SIG-M5 (cell line): Measurements from ENCODE around the gene MDM1.

Experiments
- DNase-seq: peaks from one replicate; lab custom pipeline; 2025; lab: John Stamatoyannopoulos, UW

The MDM1 gene

DNA sequence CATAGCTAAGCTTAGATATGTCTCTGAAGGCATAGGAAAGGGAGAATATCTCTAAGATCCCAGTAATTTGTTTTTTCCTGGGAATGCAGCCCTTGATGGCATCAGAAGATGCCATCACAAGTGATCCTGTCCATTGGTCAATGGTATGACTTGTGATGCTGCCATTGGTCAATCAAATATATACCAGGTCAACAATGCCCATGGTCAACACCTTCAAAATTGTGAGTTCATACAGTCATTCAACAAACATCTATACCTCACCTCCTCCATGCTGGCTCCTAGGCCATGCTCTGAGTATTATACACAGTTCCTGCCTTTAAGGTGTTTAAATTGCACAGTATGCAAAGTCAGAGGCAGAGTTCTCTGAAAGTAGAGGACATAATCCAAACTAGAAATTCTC, 59.4 kb downstream of the MDM1 start:
- no peak for DNase-seq

DNA sequence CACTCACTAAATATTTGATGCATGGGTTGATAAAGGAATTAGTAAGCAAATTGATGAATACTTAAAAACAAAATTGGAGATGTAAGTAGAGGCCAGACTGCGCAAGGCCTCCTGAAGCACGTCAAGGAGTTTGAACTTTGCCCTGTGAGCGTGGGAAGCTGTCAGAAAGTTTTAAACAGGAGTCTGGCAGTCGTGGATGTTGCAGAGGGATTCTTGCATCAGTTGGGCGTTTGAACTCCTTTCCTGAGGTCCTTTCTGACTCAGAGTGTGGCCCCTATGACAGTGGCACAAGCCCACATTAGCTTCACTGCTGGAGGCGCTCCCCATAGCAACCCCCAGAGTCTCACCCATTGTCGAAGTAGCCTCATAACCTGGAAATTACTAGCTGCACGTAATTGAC, 60.8 kb downstream of the MDM1 start:
- no peak for DNase-seq

DNA sequence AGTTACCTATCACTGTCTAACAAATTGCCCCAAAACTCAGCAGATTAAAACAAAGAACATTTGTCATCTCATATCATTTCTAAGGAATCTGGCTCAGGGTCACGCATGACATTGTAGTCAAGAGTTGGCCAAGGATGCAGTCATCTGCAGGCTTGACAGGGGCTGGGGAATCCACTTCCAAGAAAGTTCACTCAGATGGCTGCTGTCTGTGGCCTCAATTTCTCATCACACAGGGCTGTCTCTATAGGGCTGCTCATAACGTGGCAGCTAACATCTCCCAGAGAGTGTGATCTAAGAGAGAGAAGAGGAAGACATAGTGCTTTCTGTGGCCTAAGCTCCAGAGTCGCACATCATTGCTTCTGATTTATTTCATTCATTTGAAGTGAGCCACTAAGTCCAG, 61.8 kb downstream of the MDM1 start:
- no peak for DNase-seq

DNA sequence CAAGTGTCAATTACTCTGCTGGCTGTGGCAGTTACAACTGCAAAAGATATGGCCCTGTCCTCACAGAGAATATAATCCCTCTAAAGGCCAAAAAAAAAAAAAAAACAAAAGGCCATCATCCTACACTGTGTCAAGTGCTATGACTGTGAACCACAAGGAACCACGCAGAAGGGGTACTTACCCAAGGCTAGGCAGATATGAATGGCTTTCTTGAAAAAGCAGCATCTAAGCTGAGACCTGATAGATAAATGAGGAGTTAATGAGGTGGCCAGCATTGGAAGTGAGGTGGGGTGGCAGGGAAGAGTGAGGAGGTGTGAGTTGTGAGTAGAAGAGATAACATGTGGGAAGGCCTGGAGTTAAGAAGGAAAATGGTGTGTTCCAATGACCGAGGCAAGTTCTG, 62.4 kb downstream of the MDM1 start:
- DNase-seq, result no peak

DNA sequence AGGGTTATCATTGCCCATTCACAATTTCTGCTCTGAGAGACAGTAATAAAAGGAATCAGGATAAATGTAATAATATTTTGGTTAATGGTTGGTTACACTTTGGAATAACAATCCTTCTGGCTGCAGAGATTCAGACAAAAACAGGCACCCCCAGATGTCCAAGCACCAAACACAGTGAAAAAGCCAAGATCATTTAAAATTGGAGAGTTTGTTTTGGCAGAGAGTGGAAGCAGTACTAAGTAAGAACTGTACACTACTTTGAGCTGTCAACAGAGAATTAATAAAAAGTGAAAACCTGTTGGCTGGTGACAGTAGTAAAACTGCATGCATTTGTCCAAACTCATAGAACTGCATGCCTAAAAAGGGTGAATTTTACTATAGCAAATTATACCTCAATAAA, 63.2 kb downstream of the MDM1 start:
- DNase-seq, result no peak

DNA sequence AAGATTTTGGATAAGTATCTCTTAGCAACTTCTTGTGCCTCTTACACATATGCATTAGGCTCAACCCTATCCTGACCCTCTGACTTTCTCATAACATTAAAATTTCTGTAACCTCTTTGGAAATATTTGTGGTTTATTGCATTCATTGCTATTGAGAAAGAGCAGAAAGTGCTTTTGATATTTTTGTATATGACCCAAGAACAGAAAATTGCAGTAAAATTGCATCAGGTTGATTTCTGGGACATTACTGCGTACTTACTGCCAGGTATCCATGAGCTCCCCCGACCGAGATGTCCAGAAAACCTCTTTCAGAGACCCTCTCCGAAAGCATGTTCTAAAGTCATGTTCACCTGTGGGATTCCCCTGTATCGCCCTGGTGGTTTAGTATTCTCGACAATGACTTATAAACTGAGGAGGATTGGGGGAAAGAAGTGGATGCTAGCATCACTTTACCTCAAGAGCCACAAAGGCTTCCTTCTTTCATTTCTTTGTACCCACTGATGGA, 64.2 kb downstream of the MDM1 start:
- DNase-seq, result no peak

DNA sequence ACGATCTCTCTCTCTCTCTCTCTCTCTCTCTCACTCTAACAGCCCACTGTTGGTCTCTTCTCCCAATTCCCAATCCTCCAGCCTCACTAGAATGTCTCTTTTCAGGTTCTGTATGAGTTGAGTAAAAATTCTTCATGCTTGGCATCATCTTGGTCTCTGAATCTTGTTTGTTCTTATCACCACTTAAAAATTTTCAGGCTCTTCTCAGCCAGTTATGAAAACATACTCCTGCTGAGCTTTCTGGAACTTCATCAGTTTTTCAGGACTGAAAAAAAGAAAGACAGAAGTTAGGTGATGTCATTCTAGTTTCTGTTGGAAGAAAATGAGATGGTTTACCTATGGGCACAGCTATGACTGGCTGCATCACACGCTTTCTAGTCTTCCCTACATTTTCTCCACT, 67.3 kb downstream of the MDM1 start:
- no peak for DNase-seq

DNA sequence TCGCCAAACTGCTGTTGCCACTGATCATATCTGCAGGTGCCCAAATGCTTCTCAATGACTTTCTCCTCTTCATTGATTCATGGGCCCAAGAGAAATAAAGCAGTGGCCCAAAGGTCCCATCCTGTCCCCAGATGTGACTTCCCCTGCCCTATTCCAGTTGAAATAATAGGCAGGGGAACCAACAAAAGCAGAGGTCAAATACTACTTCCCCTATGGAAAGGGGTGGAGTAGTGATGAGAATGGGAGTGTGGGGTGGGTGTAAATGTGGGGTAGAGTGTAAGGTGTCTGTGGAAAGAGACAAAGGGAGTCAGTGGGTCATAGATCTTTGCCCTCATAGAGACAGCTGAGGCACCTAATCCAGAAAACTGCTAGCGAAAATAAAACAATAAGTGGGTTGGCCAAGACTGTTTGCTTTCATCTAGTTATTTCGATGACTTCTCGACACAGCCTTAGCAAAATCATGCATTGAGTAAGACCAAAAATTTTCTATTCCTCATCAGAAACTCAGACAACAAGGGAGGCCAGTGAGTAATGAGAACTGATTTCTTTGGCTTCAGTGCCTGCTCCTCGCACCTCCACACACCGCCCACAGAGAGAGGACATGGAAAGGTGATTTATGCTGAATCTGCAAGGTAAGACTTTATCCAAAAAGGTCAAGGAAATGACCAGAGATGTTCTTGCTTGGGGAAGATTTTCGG, 67.9 kb downstream of the MDM1 start:
- no peak for DNase-seq

DNA sequence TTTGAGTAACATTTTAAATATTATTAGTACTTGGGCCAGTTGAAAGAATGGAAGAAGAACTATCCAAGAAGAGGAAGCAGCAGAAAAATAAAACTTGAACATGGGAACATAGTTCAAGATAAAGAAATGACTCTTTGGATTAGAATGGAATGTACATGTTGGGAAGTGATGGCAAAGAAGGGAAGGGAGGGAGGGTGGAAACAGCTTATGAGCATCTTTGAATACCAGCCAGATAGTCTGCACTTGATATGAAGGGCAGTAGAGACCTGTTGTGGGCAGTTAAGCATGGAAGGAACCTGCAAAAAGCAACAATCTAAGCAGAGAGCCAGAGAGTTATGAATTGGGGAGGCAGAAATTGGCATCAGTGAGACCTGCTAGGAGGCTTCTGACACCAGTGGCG, 68.8 kb downstream of the MDM1 start:
- no peak for DNase-seq

DNA sequence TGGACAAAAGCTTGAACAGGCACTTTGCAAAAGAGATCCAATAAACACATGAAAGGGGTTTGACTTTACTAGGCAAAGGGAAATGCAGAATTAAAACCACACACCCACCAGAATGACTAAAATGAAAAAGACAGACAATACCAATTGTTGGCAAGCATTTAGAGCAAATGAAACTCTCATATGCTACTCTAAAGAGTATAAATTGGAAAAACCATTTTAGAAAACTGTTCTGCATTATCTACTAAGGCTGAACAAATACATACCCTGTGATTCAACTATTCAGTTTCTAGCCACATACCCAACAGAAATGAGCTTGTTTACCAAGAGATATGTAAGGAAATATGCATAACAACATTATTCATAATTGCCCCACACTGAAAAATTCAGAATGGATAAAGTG, 70.3 kb downstream of the MDM1 start:
- DNase-seq, result no peak

DNA sequence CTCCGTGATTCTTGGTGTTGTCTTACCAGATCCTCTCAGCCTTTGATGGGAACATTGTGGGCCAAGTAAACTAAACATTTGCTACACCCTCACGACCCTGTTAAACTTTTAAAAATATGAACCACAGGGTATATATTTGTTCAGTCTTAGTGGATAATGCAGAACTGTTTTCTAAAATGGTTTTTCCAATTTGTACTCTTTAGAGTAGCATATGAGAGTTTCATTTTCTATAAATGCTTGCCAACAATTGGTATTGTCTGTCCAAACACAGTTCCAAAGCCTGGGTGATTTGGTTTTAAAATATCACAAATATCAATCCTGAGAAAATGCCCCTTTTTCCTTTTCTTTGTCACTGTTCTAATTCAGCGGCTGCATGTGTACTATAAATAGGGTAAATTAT, 72.0 kb downstream of the MDM1 start:
- no peak for DNase-seq

DNA sequence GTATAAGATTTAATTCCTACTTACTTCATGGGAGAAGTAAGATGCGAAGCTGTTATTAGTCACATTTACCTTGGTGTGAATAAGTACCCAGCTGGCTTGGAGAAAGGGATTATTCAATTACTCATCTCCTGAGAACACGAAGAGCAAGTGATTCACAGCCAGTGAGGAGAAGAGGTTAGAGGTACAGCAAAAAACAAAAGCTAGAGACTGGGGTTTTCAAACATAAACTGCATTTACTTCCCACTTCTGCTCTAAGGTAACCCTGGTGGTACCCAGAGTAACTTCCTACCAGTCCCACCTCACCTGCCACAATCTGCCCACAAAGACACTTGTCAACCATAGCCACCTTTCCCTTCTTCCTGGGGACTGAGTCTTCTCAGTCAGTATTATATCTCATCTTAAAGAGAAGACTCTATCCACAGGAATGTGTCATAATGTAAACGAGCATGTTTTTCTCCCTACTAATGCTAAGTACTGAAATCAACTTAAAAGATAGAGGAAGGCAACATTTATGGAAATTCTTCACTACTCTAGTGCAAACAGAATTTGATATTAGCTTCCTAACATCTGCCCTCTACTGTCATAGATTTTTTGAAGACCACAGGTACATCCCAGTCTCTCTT, 72.7 kb downstream of the MDM1 start:
- DNase-seq, result no peak

DNA sequence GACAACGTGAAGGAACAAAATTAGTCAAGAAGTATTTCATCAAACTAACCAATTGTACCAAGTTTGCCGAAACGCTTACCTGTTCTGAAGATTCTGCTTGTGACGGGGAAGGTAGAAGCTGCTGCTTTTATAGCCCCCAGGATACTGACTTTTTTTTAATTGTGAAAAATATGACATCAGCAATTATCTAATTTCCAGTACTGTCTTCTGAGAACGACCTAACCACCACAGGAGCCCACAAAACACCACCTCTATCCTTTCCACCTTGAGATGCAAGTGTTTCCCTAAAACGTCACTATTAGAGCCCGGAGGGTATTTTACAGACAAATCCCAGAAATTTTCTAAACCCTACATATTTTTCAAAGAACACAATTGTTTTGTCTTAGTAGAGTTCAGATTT, 78.7 kb downstream of the MDM1 start, which contains the start of gene IL22:
IL22 (minus strand) TSS at position 101 of the 400 bp plus-strand sequence. CDS start 156 bp downstream, outside the sequence.
- no peak for DNase-seq

DNA sequence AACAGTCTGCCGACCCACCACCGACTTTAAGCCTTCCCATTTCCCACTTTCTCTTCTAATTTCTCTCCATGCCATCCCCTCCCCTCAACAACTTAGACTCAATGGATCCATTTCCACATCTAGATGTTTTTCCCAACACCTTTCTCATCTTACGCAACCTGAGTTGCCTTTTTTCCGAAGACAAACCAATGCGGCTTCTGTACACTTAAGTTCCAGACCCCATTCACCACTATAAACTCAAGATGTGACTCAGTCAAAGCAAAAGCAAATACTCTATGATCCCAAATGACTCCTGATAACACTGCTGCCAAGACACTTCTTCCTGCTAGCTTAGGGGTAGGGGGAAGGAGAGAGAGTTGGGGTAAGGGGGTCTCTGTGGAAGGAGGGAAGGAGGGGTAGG, 80.1 kb downstream of the MDM1 start:
- DNase-seq, result no peak

DNA sequence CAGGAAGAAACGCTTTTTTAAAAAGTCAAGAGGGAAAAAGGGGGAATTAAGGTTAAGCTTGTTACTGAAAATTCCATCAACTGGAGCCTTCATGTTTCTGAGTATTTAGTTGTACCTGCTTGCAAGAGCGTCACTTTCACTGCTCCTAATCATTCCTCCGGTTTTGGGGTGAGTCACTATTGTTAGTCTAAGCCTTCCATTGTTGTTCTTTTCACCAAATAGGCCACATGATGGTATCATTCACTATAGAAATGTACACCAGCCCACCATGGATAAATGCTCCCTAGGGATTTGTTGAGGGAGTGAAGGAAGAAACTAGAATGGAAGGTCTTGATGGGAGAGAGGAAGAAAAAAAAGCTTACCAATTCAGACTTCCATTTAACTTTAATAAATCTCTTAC, 81.7 kb downstream of the MDM1 start:
- no peak for DNase-seq

DNA sequence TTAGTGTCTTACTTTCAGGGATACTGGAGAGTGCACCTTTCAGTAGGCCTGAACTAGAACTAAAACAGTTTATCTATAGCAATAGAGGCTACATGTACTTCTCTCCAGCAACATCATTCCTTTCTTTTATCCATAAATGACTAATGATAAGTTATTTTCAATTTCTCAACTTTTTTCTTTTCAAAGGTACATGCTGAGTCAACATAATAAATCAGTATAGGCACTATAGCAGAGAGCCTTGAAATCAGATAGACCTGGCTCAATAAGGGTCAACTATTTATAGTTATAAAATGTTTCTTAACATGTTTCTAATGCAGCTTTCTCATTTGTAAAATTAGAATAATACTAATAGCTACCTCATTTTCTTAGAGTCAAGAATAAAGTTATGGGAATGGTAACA, 84.4 kb downstream of the MDM1 start:
- DNase-seq, result no peak

DNA sequence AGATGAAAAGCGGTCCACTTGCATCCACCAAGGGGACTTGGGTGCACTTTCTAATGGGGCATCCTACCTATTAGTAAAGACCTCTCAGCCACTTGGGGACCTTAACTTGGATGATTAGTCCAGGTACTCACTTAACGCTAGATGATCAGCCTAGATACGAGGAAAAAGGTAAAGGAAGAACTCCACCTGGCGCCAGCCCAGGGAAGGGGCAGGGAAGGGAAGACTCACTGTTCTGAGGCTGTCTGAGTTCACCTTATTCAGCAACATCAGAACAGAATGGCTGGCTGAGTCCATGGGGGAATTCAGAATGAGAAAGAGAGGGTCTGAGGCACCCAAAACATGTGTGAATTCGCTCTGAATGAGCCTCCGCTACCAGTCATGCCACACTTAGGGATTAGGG, 85.8 kb downstream of the MDM1 start:
- no peak for DNase-seq

DNA sequence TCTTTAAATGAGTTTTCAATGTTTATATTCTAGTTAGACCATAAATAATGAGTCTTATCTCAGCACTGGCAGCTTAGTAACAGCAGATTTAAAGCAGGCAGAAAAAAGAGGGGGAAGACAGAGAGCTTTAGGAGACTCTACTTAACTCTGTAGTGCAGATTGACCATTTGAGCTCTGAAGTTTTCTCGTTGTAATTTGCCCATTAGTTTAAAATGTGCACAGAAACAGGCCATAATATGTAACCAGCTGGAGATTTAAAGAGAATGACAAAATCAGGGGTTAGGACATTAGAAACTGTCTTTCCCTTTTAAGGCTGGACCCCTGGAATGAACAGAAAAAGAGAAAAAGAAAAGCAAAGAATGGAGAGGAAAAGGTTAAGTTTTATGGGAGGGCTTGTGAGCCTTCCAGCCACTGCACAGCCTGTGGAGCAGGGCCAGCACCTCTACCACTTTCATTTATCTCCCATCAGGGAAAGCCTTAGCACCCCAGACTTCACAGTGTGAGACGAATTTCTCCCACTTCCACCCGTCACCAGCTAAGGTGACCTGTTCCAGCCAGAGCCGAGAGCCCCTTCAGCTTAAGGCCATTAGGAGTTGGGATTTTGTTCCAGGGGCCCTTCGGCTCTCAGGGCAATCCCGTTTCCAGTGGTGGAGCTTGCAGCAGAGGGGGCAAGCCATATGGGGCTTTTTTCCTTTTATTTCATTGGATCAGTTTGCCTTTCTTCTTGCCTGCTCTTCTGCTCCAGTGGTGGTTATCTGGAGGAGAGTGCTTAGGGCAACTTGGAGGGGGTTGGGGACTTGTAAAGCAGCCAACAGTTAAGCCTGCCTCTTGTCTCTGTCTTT, 86.8 kb downstream of the MDM1 start:
- DNase-seq, result no peak
